ENCODE measurements around the gene EPB41L3. TPM values are rescaled to one million over a fixed set of nuclear protein-coding genes. Genes with fewer than 3 reads are reported as not detected.

The EPB41L3 gene
- total RNA-seq, 1 donor from 2014 or later, result 16.8 TPM

DNA sequence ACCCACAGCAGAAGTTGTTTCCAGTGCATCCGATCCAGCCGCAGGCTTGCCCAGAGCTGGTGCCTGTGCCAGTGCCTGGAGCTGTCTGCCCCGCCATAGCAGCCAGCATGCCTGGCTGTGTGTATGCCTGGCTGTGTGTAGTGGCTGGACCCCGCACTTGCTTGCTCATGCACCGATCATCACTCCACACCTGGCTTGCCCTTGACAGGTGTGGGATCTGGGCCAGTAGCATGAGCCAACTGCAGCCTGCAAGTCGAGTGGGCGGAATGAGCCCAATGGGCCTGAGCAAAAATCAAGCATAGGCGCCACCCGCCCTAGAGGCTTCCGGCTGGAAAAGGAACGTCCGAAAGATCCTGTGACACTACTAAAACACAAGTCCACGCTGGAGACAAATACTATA lies 74.5 kb downstream of the EPB41L3 start:
- no peak overlapping the region for H3K4me3 Mint-ChIP-seq (ENCODE audit: unreplicated experiment)
- no peak for DNase-seq (ENCODE audit: low spot score)
- H3K36me3 Mint-ChIP-seq (ENCODE audit: low read depth, unreplicated experiment), result no peaks in the 10 kb centered on the region
- peaks cover 15% of the 10 kb centered on the region for H3K4me1 Mint-ChIP-seq (ENCODE audit: unreplicated experiment)
- no peak overlapping the region for H3K27ac Mint-ChIP-seq (ENCODE audit: unreplicated experiment)
- no peak for TF ChIP-seq CTCF (IDR thresholded peaks at IDR 0.05; ENCODE audit: unreplicated experiment)
- no peaks in the 10 kb centered on the region for H3K9me3 Mint-ChIP-seq (ENCODE audit: unreplicated experiment)
- H3K27me3 Mint-ChIP-seq (ENCODE audit: unreplicated experiment), result no peaks in the 10 kb centered on the region

- no peak for DNase-seq (ENCODE audit: low spot score)
- no peak overlapping the region for H3K27ac Mint-ChIP-seq (ENCODE audit: unreplicated experiment)
- H3K4me3 Mint-ChIP-seq (ENCODE audit: unreplicated experiment), result no peak overlapping the region
- no peaks in the 10 kb centered on the region for H3K9me3 Mint-ChIP-seq (ENCODE audit: unreplicated experiment)
- no peaks in the 10 kb centered on the region for H3K36me3 Mint-ChIP-seq (ENCODE audit: low read depth, unreplicated experiment)
- peaks cover 24% of the 10 kb centered on the region for H3K4me1 Mint-ChIP-seq (ENCODE audit: unreplicated experiment)
- H3K27me3 Mint-ChIP-seq (ENCODE audit: unreplicated experiment), result no peaks in the 10 kb centered on the region
- no peak for TF ChIP-seq CTCF (IDR thresholded peaks at IDR 0.05; ENCODE audit: unreplicated experiment)
Observed at GRCh38 chr18:5468394-5468793, 75.4 kb downstream of the EPB41L3 start.

GRCh38 chr18:5467671-5468070 lies 76.1 kb downstream of the EPB41L3 start:
- no peak overlapping the region for H3K4me3 Mint-ChIP-seq (ENCODE audit: unreplicated experiment)
- TF ChIP-seq CTCF (IDR thresholded peaks at IDR 0.05; ENCODE audit: unreplicated experiment), result no peak
- no peak for DNase-seq (ENCODE audit: low spot score)
- no peak overlapping the region for H3K27ac Mint-ChIP-seq (ENCODE audit: unreplicated experiment)
- H3K4me1 Mint-ChIP-seq (ENCODE audit: unreplicated experiment), result peaks cover 26% of the 10 kb centered on the region
- no peaks in the 10 kb centered on the region for H3K27me3 Mint-ChIP-seq (ENCODE audit: unreplicated experiment)
- no peaks in the 10 kb centered on the region for H3K36me3 Mint-ChIP-seq (ENCODE audit: low read depth, unreplicated experiment)
- no peaks in the 10 kb centered on the region for H3K9me3 Mint-ChIP-seq (ENCODE audit: unreplicated experiment)

DNA sequence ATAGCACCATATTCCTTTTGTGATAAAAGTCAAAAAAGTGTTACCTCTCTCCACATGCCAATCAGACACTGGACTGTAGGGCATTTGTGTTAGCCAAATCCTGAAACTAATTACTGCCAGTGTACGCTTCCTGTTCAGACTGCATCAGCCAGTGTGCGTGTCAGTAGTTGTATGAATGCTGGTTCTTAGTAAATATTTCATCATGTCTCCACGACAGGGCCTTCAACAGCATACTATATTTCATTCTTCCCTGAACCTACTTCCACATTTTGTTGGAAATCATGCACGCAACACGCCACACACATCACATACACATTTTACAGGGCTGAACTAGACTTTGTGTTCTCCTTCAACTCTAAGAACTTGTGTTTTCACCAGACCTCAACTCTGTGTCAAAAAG lies 77.5 kb downstream of the EPB41L3 start:
- no peak for TF ChIP-seq CTCF (IDR thresholded peaks at IDR 0.05; ENCODE audit: unreplicated experiment)
- H3K4me3 Mint-ChIP-seq (ENCODE audit: unreplicated experiment), result no peak overlapping the region
- H3K4me1 Mint-ChIP-seq (ENCODE audit: unreplicated experiment), result peaks cover 28% of the 10 kb centered on the region
- H3K36me3 Mint-ChIP-seq (ENCODE audit: low read depth, unreplicated experiment), result no peaks in the 10 kb centered on the region
- no peak for DNase-seq (ENCODE audit: low spot score)
- no peaks in the 10 kb centered on the region for H3K9me3 Mint-ChIP-seq (ENCODE audit: unreplicated experiment)
- H3K27me3 Mint-ChIP-seq (ENCODE audit: unreplicated experiment), result no peaks in the 10 kb centered on the region
- no peak overlapping the region for H3K27ac Mint-ChIP-seq (ENCODE audit: unreplicated experiment)

DNA sequence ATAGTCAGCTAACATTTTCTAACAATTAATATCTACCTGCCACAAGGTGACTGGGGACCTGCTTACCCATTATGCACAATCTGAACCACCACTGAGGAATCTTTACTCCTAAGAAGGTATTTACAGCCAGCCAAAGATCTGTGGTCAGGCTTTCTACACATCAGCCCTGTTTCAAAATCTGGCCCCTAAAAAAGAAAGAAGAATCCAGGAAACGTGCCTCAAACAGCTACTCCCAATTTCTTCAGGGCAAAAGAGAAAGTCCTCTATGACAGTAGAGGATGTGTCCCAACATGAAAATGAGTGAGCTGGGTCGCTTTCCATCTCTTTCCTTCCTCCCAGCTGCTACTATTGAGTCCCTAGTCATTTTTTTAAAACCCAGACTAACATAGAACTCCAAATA lies 79.5 kb downstream of the EPB41L3 start:
- Mint-ChIP-seq H3K9me3 (ENCODE audit: unreplicated experiment) (no peaks in the 10 kb centered on the region), H3K27ac (ENCODE audit: unreplicated experiment) (no peak overlapping the region), H3K27me3 (ENCODE audit: unreplicated experiment) (peaks cover 1% of the 10 kb centered on the region), H3K4me1 (ENCODE audit: unreplicated experiment) (peaks cover 28% of the 10 kb centered on the region), H3K36me3 (ENCODE audit: low read depth, unreplicated experiment) (no peaks in the 10 kb centered on the region), H3K4me3 (ENCODE audit: unreplicated experiment) (no peak overlapping the region)
- TF ChIP-seq CTCF (IDR thresholded peaks at IDR 0.05; ENCODE audit: unreplicated experiment), result no peak
- DNase-seq (ENCODE audit: low spot score), result no peak
